ENCODE measurements around the gene CGB5.

DNA sequence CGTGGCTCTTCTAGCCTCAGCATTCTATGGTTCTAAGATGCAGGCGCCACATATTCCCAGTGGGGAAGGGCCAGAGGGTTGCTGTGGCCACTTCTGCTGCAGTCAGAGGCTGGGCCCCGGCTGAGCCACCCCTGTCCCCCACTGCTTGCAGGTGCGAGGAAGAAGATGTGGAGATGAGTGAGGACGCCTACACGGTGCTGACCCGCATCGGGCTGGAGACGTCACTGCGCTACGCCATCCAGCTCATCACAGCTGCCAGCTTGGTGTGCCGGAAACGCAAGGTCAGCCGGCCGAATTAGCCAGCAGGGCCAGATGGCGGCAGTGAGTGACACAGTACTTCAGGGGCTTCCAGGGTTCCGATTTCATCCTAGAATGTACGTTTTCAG lies 28.8 kb upstream of the CGB5 start:
- TF ChIP-seq, protein P1, sequence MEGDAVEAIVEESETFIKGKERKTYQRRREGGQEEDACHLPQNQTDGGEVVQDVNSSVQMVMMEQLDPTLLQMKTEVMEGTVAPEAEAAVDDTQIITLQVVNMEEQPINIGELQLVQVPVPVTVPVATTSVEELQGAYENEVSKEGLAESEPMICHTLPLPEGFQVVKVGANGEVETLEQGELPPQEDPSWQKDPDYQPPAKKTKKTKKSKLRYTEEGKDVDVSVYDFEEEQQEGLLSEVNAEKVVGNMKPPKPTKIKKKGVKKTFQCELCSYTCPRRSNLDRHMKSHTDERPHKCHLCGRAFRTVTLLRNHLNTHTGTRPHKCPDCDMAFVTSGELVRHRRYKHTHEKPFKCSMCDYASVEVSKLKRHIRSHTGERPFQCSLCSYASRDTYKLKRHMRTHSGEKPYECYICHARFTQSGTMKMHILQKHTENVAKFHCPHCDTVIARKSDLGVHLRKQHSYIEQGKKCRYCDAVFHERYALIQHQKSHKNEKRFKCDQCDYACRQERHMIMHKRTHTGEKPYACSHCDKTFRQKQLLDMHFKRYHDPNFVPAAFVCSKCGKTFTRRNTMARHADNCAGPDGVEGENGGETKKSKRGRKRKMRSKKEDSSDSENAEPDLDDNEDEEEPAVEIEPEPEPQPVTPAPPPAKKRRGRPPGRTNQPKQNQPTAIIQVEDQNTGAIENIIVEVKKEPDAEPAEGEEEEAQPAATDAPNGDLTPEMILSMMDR (IDR thresholded peaks at IDR 0.05; ENCODE audit: extremely low read depth in 1 of 2, insufficient read depth in 1 of 2, low read depth in 1 of 2, low read length in 2 of 2) = no peak
- TF ChIP-seq, protein P2, sequence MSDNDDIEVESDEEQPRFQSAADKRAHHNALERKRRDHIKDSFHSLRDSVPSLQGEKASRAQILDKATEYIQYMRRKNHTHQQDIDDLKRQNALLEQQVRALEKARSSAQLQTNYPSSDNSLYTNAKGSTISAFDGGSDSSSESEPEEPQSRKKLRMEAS (IDR thresholded peaks at IDR 0.05; ENCODE audit: insufficient read depth, insufficient read length) = no peak
- no peak for TF ChIP-seq POLR2A (IDR thresholded peaks at IDR 0.05; ENCODE audit: low read depth, low read length)
- no peak for TF ChIP-seq EZH2 (IDR thresholded peaks at IDR 0.05; ENCODE audit: borderline replicate concordance, low read depth, low read length, severe bottlenecking)
- no peak for TF ChIP-seq POLR2AphosphoS5 (IDR thresholded peaks at IDR 0.05; ENCODE audit: insufficient read depth, low read depth, low read length)
- TF ChIP-seq JUN (IDR thresholded peaks at IDR 0.05; ENCODE audit: borderline replicate concordance, insufficient read depth, insufficient read length, low read depth) = no peak
